ENCODE measurements around the gene IGSF9B.

DNA sequence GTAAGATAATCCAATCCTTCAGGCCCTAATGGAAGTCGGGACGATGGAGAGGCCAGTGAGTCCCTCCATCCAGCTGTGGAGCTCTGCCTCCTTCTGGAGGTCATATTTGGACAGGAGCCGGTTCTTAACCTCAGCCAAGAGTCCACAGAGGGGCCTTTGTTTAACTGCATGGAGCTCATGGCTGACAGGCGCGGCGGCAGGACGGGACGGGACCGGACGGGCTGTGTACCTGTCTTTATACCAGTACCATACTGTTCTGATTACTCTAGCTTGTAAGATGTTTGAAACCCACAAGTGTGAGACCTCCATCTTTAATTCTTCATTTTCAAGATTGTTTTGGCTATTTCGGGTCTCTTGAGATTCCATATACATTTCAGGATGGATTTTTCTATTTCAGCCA, 91.3 kb downstream of the IGSF9B start:
- TF ChIP-seq GATA3 (IDR thresholded peaks at IDR 0.05; ENCODE audit: low read depth, low read length), result no peak
- TF ChIP-seq GATA2 (IDR thresholded peaks at IDR 0.05; ENCODE audit: low read depth, low read length), result no peak

All from SH-SY5Y (cell line).